IMR-90 (cell line): Measurements from ENCODE around the gene CFAP20.

Experiments used
- BHLHE40 ChIP-seq: fragments of 150-350 bp; IDR thresholded peaks from 2 replicates; pipeline ENCODE4 v1.6.1; 2016; ENCODE audit warnings: mild to moderate bottlenecking, low read depth, low read length
- CEBPB ChIP-seq: IDR thresholded peaks from 2 replicates; pipeline ENCODE4 v1.6.1; 2012; ENCODE audit warnings: low read depth, low read length, improper control_type of control experiment
- CHD1 ChIP-seq: IDR thresholded peaks from 2 replicates; pipeline ENCODE4 v1.6.1; 2012; ENCODE audit warnings: low read depth, low read length, improper control_type of control experiment
- FOS ChIP-seq: fragments of 150-350 bp; IDR thresholded peaks from 2 replicates; pipeline ENCODE4 v1.6.1; 2016; ENCODE audit warnings: low read depth, low read length
- MAFK ChIP-seq: IDR thresholded peaks from 2 replicates; pipeline ENCODE4 v1.6.1; 2012; ENCODE audit warnings: low read depth, low read length, improper control_type of control experiment
- NFE2L2 ChIP-seq: fragments of 150-350 bp; IDR thresholded peaks from 2 replicates; pipeline ENCODE4 v1.6.1; 2016; ENCODE audit warnings: low read depth, mild to moderate bottlenecking, low read length
- POLR2A ChIP-seq: IDR thresholded peaks from 2 replicates; pipeline ENCODE4 v1.6.1; 2012; ENCODE audit warnings: mild to moderate bottlenecking, low read depth, low read length
- RAD21 ChIP-seq: IDR thresholded peaks from 2 replicates; pipeline ENCODE4 v1.6.1; 2012; ENCODE audit warnings: low read length, improper control_type of control experiment
- RFX5 ChIP-seq: IDR thresholded peaks from 2 replicates; pipeline ENCODE4 v1.8.0; 2012; ENCODE audit warnings: low read depth, mild to moderate bottlenecking, low read length, moderate library complexity
- SMC3 ChIP-seq: fragments of 150-350 bp; IDR thresholded peaks from 2 replicates; pipeline ENCODE4 v1.6.1; 2016; ENCODE audit warnings: low read depth, mild to moderate bottlenecking, antibody characterized with exemption, low read length, moderate library complexity
- TF ChIP-seq, protein P1 (sequence below): conservative IDR thresholded peaks from 2 replicates; pipeline ENCODE4 v1.5.1; 2012; ENCODE audit warnings: mild to moderate bottlenecking, low read depth, low read length, improper control_type of control experiment
- TF ChIP-seq, protein P2 (sequence below): fragments of 150-350 bp; IDR thresholded peaks from 2 replicates; pipeline ENCODE4 v1.6.1; 2017; ENCODE audit warnings: mild to moderate bottlenecking, antibody characterized with exemption, low read length, low read depth
- TF ChIP-seq, protein P3 (sequence below): fragments of 150-350 bp; IDR thresholded peaks from 2 replicates; pipeline ENCODE4 v1.6.1; 2016; ENCODE audit warnings: low read depth, mild to moderate bottlenecking, low read length, moderate library complexity, borderline replicate concordance

DNA sequence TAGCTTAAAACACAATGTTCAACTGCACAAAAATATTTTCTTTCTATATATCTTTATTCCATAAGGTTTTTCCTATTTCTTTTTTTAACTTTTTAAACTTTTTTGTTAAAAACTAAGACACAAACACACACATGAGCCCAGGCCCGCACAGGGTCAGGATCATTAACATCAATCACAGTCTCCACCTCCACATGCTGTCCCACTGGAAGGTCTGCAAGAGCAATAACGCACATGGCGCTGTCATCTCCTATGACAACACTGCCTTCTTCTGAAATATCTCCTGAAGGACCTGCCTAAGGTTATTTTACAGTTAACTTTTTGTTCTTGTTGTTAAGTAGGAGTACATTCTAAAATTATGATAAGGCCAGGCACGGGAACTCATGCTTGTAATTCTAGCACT, 4.1 kb downstream of the CFAP20 start:
- TF ChIP-seq SMC3 (no peak), RFX5 (no peak), NFE2L2 (no peak), RAD21 (no peak), POLR2A (no peak), BHLHE40 (no peak), FOS (no peak), CEBPB (no peak), MAFK (no peak), CHD1 (no peak)
- TF ChIP-seq, protein P1, sequence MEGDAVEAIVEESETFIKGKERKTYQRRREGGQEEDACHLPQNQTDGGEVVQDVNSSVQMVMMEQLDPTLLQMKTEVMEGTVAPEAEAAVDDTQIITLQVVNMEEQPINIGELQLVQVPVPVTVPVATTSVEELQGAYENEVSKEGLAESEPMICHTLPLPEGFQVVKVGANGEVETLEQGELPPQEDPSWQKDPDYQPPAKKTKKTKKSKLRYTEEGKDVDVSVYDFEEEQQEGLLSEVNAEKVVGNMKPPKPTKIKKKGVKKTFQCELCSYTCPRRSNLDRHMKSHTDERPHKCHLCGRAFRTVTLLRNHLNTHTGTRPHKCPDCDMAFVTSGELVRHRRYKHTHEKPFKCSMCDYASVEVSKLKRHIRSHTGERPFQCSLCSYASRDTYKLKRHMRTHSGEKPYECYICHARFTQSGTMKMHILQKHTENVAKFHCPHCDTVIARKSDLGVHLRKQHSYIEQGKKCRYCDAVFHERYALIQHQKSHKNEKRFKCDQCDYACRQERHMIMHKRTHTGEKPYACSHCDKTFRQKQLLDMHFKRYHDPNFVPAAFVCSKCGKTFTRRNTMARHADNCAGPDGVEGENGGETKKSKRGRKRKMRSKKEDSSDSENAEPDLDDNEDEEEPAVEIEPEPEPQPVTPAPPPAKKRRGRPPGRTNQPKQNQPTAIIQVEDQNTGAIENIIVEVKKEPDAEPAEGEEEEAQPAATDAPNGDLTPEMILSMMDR: no peak
- TF ChIP-seq, protein P2, sequence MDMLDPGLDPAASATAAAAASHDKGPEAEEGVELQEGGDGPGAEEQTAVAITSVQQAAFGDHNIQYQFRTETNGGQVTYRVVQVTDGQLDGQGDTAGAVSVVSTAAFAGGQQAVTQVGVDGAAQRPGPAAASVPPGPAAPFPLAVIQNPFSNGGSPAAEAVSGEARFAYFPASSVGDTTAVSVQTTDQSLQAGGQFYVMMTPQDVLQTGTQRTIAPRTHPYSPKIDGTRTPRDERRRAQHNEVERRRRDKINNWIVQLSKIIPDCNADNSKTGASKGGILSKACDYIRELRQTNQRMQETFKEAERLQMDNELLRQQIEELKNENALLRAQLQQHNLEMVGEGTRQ: no peak
- TF ChIP-seq, protein P3, sequence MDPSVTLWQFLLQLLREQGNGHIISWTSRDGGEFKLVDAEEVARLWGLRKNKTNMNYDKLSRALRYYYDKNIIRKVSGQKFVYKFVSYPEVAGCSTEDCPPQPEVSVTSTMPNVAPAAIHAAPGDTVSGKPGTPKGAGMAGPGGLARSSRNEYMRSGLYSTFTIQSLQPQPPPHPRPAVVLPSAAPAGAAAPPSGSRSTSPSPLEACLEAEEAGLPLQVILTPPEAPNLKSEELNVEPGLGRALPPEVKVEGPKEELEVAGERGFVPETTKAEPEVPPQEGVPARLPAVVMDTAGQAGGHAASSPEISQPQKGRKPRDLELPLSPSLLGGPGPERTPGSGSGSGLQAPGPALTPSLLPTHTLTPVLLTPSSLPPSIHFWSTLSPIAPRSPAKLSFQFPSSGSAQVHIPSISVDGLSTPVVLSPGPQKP: no peak
